Measurements from ENCODE around the gene DAGLA. TPM values are rescaled to one million over a fixed set of nuclear protein-coding genes. Genes with fewer than 3 reads are reported as not detected.
"Not testable (repeated sequence)": the region's sequence is repeated elsewhere in the genome, so short reads cannot be mapped to it uniquely, and the experiment has no call there.

The DAGLA gene
- total RNA-seq, 3 donors from 2014 or later, result 2.4 to 4.5 (median 3.3) TPM

GRCh38 chr11:61657566-61658290, 22.5 kb upstream of the DAGLA start:
- no peak for TF ChIP-seq POLR2A (IDR thresholded peaks at IDR 0.05)
- TF ChIP-seq, protein P1, sequence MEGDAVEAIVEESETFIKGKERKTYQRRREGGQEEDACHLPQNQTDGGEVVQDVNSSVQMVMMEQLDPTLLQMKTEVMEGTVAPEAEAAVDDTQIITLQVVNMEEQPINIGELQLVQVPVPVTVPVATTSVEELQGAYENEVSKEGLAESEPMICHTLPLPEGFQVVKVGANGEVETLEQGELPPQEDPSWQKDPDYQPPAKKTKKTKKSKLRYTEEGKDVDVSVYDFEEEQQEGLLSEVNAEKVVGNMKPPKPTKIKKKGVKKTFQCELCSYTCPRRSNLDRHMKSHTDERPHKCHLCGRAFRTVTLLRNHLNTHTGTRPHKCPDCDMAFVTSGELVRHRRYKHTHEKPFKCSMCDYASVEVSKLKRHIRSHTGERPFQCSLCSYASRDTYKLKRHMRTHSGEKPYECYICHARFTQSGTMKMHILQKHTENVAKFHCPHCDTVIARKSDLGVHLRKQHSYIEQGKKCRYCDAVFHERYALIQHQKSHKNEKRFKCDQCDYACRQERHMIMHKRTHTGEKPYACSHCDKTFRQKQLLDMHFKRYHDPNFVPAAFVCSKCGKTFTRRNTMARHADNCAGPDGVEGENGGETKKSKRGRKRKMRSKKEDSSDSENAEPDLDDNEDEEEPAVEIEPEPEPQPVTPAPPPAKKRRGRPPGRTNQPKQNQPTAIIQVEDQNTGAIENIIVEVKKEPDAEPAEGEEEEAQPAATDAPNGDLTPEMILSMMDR (IDR thresholded peaks at IDR 0.05), result peak in 2 of 3 donors; percentile 13 to 23
- no peak for TF ChIP-seq POLR2AphosphoS5 (IDR thresholded peaks at IDR 0.05)
- Histone ChIP-seq H3K9me3 (no peaks in the 10 kb centered on the region), H3K27me3 (no peaks in the 10 kb centered on the region), H3K4me3 (no peak overlapping the region), H3K27ac (no peak overlapping the region), H3K4me1 (no peaks in the 10 kb centered on the region), H3K36me3 (no peaks in the 10 kb centered on the region)
- DNase-seq (ENCODE audit: low spot score in 2 of 2), result peak in 1 of 2 donors; percentile 48
- intact Hi-C loops (cut with DNase I; ENCODE audit: low total_unique reads), result no loop called here

- TF ChIP-seq POLR2A (IDR thresholded peaks at IDR 0.05) (no peak), POLR2AphosphoS5 (IDR thresholded peaks at IDR 0.05) (no peak)
- TF ChIP-seq, protein P1 (IDR thresholded peaks at IDR 0.05), result no peak
- no peaks in the 10 kb centered on the region for H3K4me1 ChIP-seq
- intact Hi-C loops (cut with DNase I; ENCODE audit: low total_unique reads), result no loop called here
- no peaks in the 10 kb centered on the region for H3K27me3 ChIP-seq
- no peak for DNase-seq (ENCODE audit: low spot score in 2 of 2)
- no peak overlapping the region for H3K27ac ChIP-seq
- no peaks in the 10 kb centered on the region for H3K9me3 ChIP-seq
- no peak overlapping the region for H3K4me3 ChIP-seq
- no peaks in the 10 kb centered on the region for H3K36me3 ChIP-seq
Observed at GRCh38 chr11:61659413-61660196, 20.6 kb upstream of the DAGLA start.

- DNase-seq (ENCODE audit: low spot score in 2 of 2); H3K9me3 ChIP-seq; H3K36me3 ChIP-seq; H3K4me1 ChIP-seq; intact Hi-C loops (cut with DNase I; ENCODE audit: low total_unique reads); H3K27me3 ChIP-seq; H3K4me3 ChIP-seq; H3K27ac ChIP-seq: not testable (repeated sequence)
Observed at GRCh38 chr11:61660997-61661396, 19.2 kb upstream of the DAGLA start.

GRCh38 chr11:61666684-61667297, 13.4 kb upstream of the DAGLA start:
- no peaks in the 10 kb centered on the region for H3K36me3 ChIP-seq
- no peaks in the 10 kb centered on the region for H3K27me3 ChIP-seq
- intact Hi-C loops (cut with DNase I; ENCODE audit: low total_unique reads), result no loop called here
- TF ChIP-seq POLR2AphosphoS5 (IDR thresholded peaks at IDR 0.05) (no peak), POLR2A (IDR thresholded peaks at IDR 0.05) (no peak)
- TF ChIP-seq, protein P1 (IDR thresholded peaks at IDR 0.05), result no peak
- H3K4me1 ChIP-seq, result no peaks in the 10 kb centered on the region
- H3K9me3 ChIP-seq, result no peaks in the 10 kb centered on the region
- DNase-seq (ENCODE audit: low spot score in 2 of 2), result no peak
- H3K27ac ChIP-seq, result no peak overlapping the region
- H3K4me3 ChIP-seq, result no peak overlapping the region

- H3K4me3 ChIP-seq, result no peak overlapping the region
- H3K4me1 ChIP-seq, result no peaks in the 10 kb centered on the region
Observed at GRCh38 chr11:61667684-61668305, 12.4 kb upstream of the DAGLA start.

More at GRCh38 chr11:61667684-61668305, 12.4 kb upstream of the DAGLA start:
- Histone ChIP-seq H3K27ac (no peak overlapping the region), H3K9me3 (no peaks in the 10 kb centered on the region), H3K27me3 (no peaks in the 10 kb centered on the region), H3K36me3 (no peaks in the 10 kb centered on the region)
- intact Hi-C loops (cut with DNase I; ENCODE audit: low total_unique reads), result no loop called here
- TF ChIP-seq POLR2AphosphoS5 (IDR thresholded peaks at IDR 0.05) (no peak), POLR2A (IDR thresholded peaks at IDR 0.05) (no peak)
- TF ChIP-seq, protein P1 (IDR thresholded peaks at IDR 0.05), result no peak
- no peak for DNase-seq (ENCODE audit: low spot score in 2 of 2)
